SKM-1 treated with dmso at 0.1 percent for 144 hours (cell line): Measurements from ENCODE around the gene DTHD1.
A peak's percentile ranks its signal among the peaks of the same experiment; 100 is the strongest.

Experiments
- DNase-seq: peaks from one replicate; lab custom pipeline; 2025; ENCODE audit not compliant: unreplicated experiment; lab: John Stamatoyannopoulos, UW

Gene DTHD1

GRCh38 chr4:36341936-36342335 lies 60.5 kb downstream of the DTHD1 start:
- no peak for DNase-seq

GRCh38 chr4:36343501-36344175 lies 62.2 kb downstream of the DTHD1 start:
- no peak for DNase-seq

- no peak for DNase-seq
Measured at GRCh38 chr4:36348403-36348938, 67.1 kb downstream of the DTHD1 start.

GRCh38 chr4:36349938-36350549 lies 68.6 kb downstream of the DTHD1 start:
- DNase-seq: no peak

GRCh38 chr4:36351082-36351666 lies 69.8 kb downstream of the DTHD1 start:
- peak; percentile 51 for DNase-seq

GRCh38 chr4:36353998-36354397 lies 72.6 kb downstream of the DTHD1 start:
- DNase-seq: no peak

GRCh38 chr4:36358173-36358572 lies 76.8 kb downstream of the DTHD1 start:
- DNase-seq: no peak

GRCh38 chr4:36360755-36361154 lies 79.3 kb downstream of the DTHD1 start:
- DNase-seq: no peak

- DNase-seq: no peak
Measured at GRCh38 chr4:36363024-36363423, 81.6 kb downstream of the DTHD1 start.

- DNase-seq: no peak
Measured at GRCh38 chr4:36374836-36375511, 93.6 kb downstream of the DTHD1 start.

- DNase-seq: peak; percentile 95
Measured at GRCh38 chr4:36385951-36386571, 104.6 kb downstream of the DTHD1 start.

- no peak for DNase-seq
Measured at GRCh38 chr4:36386691-36387090, 105.3 kb downstream of the DTHD1 start.

- no peak for DNase-seq
Measured at GRCh38 chr4:36388710-36389109, 107.3 kb downstream of the DTHD1 start.

- DNase-seq: no peak
Measured at GRCh38 chr4:36391411-36391810, 110.0 kb downstream of the DTHD1 start.

GRCh38 chr4:36392024-36392423 lies 110.6 kb downstream of the DTHD1 start:
- no peak for DNase-seq

- DNase-seq: no peak
Measured at GRCh38 chr4:36392916-36393315, 111.5 kb downstream of the DTHD1 start.
